Measurements from ENCODE around the gene HDHD2.
"Not testable (repeated sequence)": the region's sequence is repeated elsewhere in the genome, so short reads cannot be mapped to it uniquely, and the experiment has no call there.

HDHD2 gene, protein sequence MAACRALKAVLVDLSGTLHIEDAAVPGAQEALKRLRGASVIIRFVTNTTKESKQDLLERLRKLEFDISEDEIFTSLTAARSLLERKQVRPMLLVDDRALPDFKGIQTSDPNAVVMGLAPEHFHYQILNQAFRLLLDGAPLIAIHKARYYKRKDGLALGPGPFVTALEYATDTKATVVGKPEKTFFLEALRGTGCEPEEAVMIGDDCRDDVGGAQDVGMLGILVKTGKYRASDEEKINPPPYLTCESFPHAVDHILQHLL

GRCh38 chr18:47150029-47150823 lies at the start of gene HDHD2:
Gene HDHD2, minus strand, starts transcription at chr18:47150500. Its CDS starts 14,061 bp downstream, at chr18:47136439.
- H3K4me1 ChIP-seq (ENCODE audit: insufficient read depth, low read length): no peaks in the 10 kb centered on the region; the same call in 1 of the 2 replicates
- H3K36me3 ChIP-seq (ENCODE audit: insufficient read depth, low read depth, low read length): peaks cover 14% of the 10 kb centered on the region
- no peaks in the 10 kb centered on the region for H3K27me3 ChIP-seq (ENCODE audit: insufficient read depth, low read length)
- H3K9ac ChIP-seq (ENCODE audit: low read depth, low read length): peak within 1 kb of the TSS; percentile 90
- peak within 1 kb of the TSS; percentile 84 for H3K27ac ChIP-seq (ENCODE audit: low read length)
- H3K9me3 ChIP-seq (ENCODE audit: insufficient read depth, low read depth, low read length): no peaks in the 10 kb centered on the region
- H3K4me3 ChIP-seq (ENCODE audit: low read length): peak within 1 kb of the TSS; percentile 99

- not testable (repeated sequence) for H3K9me3 ChIP-seq (ENCODE audit: insufficient read depth, low read depth, low read length); H3K36me3 ChIP-seq (ENCODE audit: insufficient read depth, low read depth, low read length); H3K27me3 ChIP-seq (ENCODE audit: insufficient read depth, low read length); H3K27ac ChIP-seq (ENCODE audit: low read length); H3K9ac ChIP-seq (ENCODE audit: low read depth, low read length); H3K4me3 ChIP-seq (ENCODE audit: low read length); H3K4me1 ChIP-seq (ENCODE audit: insufficient read depth, low read length)
Measured at GRCh38 chr18:47195961-47196360, 45.7 kb upstream of the HDHD2 start.

GRCh38 chr18:47191961-47192360 lies 41.7 kb upstream of the HDHD2 start:
- H3K9ac ChIP-seq (ENCODE audit: low read depth, low read length): no peak overlapping the region
- H3K27me3 ChIP-seq (ENCODE audit: insufficient read depth, low read length): no peaks in the 10 kb centered on the region
- no peaks in the 10 kb centered on the region for H3K9me3 ChIP-seq (ENCODE audit: insufficient read depth, low read depth, low read length)
- H3K4me1 ChIP-seq (ENCODE audit: insufficient read depth, low read length): no peaks in the 10 kb centered on the region
- H3K4me3 ChIP-seq (ENCODE audit: low read length): no peak overlapping the region
- H3K27ac ChIP-seq (ENCODE audit: low read length): no peak overlapping the region
- no peaks in the 10 kb centered on the region for H3K36me3 ChIP-seq (ENCODE audit: insufficient read depth, low read depth, low read length)

GRCh38 chr18:47187721-47188120 lies 37.4 kb upstream of the HDHD2 start:
- Histone ChIP-seq H3K27me3 (ENCODE audit: insufficient read depth, low read length) (no peaks in the 10 kb centered on the region), H3K9ac (ENCODE audit: low read depth, low read length) (no peak overlapping the region), H3K4me3 (ENCODE audit: low read length) (no peak overlapping the region), H3K27ac (ENCODE audit: low read length) (no peak overlapping the region), H3K9me3 (ENCODE audit: insufficient read depth, low read depth, low read length) (peaks cover 17% of the 10 kb centered on the region), H3K4me1 (ENCODE audit: insufficient read depth, low read length) (no peaks in the 10 kb centered on the region), H3K36me3 (ENCODE audit: insufficient read depth, low read depth, low read length) (no peaks in the 10 kb centered on the region)

DNA sequence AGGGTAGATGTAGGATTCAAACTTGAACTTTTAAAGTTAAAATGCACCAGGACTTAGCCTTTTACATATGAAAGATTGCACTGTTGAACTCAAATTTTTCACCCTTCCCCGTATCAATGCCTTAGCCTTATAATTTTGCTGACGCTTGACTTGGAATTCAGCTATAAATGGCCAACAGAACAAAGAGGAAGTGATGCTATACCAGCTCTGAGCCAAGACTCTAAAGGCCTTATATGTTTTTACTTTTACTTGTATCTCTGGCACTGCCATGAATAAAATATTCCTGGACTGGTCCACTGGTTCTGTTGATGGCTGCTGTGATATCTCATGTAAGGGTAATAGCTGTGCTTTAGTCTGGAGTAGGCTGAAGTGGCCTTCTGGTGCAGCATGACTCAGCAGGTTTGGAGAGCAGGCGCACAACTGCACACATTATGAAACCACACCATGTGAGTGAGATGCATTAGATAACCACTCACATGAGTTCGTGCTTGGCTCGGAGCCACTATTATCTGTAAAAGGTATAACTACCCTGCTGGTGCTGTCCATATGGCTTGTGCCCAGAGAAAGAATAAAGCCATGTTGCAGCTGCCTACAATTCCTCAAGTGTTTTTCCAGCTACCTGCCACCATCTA lies 34.2 kb upstream of the HDHD2 start:
- H3K9ac ChIP-seq (ENCODE audit: low read depth, low read length): no peak overlapping the region
- H3K4me1 ChIP-seq (ENCODE audit: insufficient read depth, low read length): no peaks in the 10 kb centered on the region
- no peaks in the 10 kb centered on the region for H3K27me3 ChIP-seq (ENCODE audit: insufficient read depth, low read length)
- no peak overlapping the region for H3K27ac ChIP-seq (ENCODE audit: low read length)
- H3K9me3 ChIP-seq (ENCODE audit: insufficient read depth, low read depth, low read length): peaks cover 17% of the 10 kb centered on the region
- H3K36me3 ChIP-seq (ENCODE audit: insufficient read depth, low read depth, low read length): no peaks in the 10 kb centered on the region
- no peak overlapping the region for H3K4me3 ChIP-seq (ENCODE audit: low read length)

GRCh38 chr18:47182156-47182555 lies 31.9 kb upstream of the HDHD2 start:
- H3K9me3 ChIP-seq (ENCODE audit: insufficient read depth, low read depth, low read length): peaks cover 17% of the 10 kb centered on the region
- not testable (repeated sequence) for H3K4me3 ChIP-seq (ENCODE audit: low read length); H3K36me3 ChIP-seq (ENCODE audit: insufficient read depth, low read depth, low read length); H3K27me3 ChIP-seq (ENCODE audit: insufficient read depth, low read length); H3K4me1 ChIP-seq (ENCODE audit: insufficient read depth, low read length); H3K9ac ChIP-seq (ENCODE audit: low read depth, low read length); H3K27ac ChIP-seq (ENCODE audit: low read length)

- Histone ChIP-seq H3K36me3 (ENCODE audit: insufficient read depth, low read depth, low read length) (no peaks in the 10 kb centered on the region), H3K4me3 (ENCODE audit: low read length) (no peak overlapping the region), H3K27ac (ENCODE audit: low read length) (no peak overlapping the region), H3K4me1 (ENCODE audit: insufficient read depth, low read length) (no peaks in the 10 kb centered on the region), H3K27me3 (ENCODE audit: insufficient read depth, low read length) (no peaks in the 10 kb centered on the region), H3K9me3 (ENCODE audit: insufficient read depth, low read depth, low read length) (peaks cover 17% of the 10 kb centered on the region), H3K9ac (ENCODE audit: low read depth, low read length) (no peak overlapping the region)
Measured at GRCh38 chr18:47180765-47181164, 30.5 kb upstream of the HDHD2 start.

GRCh38 chr18:47179520-47179919 lies 29.2 kb upstream of the HDHD2 start:
- peaks cover 7% of the 10 kb centered on the region for H3K9me3 ChIP-seq (ENCODE audit: insufficient read depth, low read depth, low read length)
- H3K9ac ChIP-seq (ENCODE audit: low read depth, low read length): no peak overlapping the region
- no peak overlapping the region for H3K4me3 ChIP-seq (ENCODE audit: low read length)
- H3K27me3 ChIP-seq (ENCODE audit: insufficient read depth, low read length): no peaks in the 10 kb centered on the region
- H3K4me1 ChIP-seq (ENCODE audit: insufficient read depth, low read length): peaks cover 7% of the 10 kb centered on the region; the same call in 1 of the 2 replicates
- H3K36me3 ChIP-seq (ENCODE audit: insufficient read depth, low read depth, low read length): no peaks in the 10 kb centered on the region
- no peak overlapping the region for H3K27ac ChIP-seq (ENCODE audit: low read length)

- Histone ChIP-seq H3K4me3 (ENCODE audit: low read length) (peak within 1 kb of the TSS; percentile 94), H3K27me3 (ENCODE audit: insufficient read depth, low read length) (no peaks in the 10 kb centered on the region), H3K27ac (ENCODE audit: low read length) (no peak within 1 kb of the TSS), H3K4me1 (ENCODE audit: insufficient read depth, low read length) (peaks cover 8% of the 10 kb centered on the region; the same call in 1 of the 2 replicates), H3K36me3 (ENCODE audit: insufficient read depth, low read depth, low read length) (0 out of 2 replicates have a peak, but pooled peaks cover 11% of the 10 kb centered on the region), H3K9me3 (ENCODE audit: insufficient read depth, low read depth, low read length) (no peaks in the 10 kb centered on the region), H3K9ac (ENCODE audit: low read depth, low read length) (peak within 1 kb of the TSS; percentile 91)
Measured at GRCh38 chr18:47175898-47176575, 25.7 kb upstream of the HDHD2 start, which contains the start of gene IER3IP1. Gene IER3IP1, minus strand, starts transcription at chr18:47176364. Its CDS starts 87 bp downstream, at chr18:47176277.

GRCh38 chr18:47175283-47175897 lies 25.1 kb upstream of the HDHD2 start:
- H3K27me3 ChIP-seq (ENCODE audit: insufficient read depth, low read length): no peaks in the 10 kb centered on the region
- peak overlapping the region; percentile 91 for H3K9ac ChIP-seq (ENCODE audit: low read depth, low read length)
- H3K27ac ChIP-seq (ENCODE audit: low read length): no peak overlapping the region
- 0 out of 2 replicates have a peak, but pooled peaks cover 11% of the 10 kb centered on the region for H3K36me3 ChIP-seq (ENCODE audit: insufficient read depth, low read depth, low read length)
- H3K4me3 ChIP-seq (ENCODE audit: low read length): peak overlapping the region; percentile 94
- H3K9me3 ChIP-seq (ENCODE audit: insufficient read depth, low read depth, low read length): no peaks in the 10 kb centered on the region
- peaks cover 8% of the 10 kb centered on the region; the same call in 1 of the 2 replicates for H3K4me1 ChIP-seq (ENCODE audit: insufficient read depth, low read length)
